Kasumi-1 (cell line): ENCODE measurements around the gene CSGALNACT2.
A peak's percentile ranks its signal among the peaks of the same experiment; 100 is the strongest.

Source experiments
- DNase-seq, 2 experiments: peaks; one replicate each; lab custom pipeline; 2025; lab: John Stamatoyannopoulos, UW

The CSGALNACT2 gene

DNA sequence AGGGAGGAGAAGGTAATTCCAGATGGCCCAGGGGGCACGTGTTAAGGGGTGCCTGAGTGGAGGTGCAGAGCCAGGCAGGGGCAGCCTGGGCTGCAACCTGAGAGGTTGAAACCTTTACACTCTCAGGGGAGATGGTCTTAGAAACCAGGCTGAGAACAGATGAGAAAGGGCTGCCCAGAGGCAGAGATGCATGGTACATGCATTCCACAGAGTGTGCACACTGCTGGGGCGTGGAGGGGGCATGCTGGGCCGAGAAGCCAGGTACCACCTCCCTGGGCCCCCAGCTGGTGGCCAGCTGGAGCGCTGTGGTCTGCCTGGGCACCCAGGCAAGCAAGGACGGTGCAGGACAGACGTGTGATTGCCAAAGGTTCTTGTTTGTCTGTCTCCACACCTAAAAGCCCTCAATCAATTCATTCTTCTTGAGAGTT lies 14.1 kb upstream of the CSGALNACT2 start:
- DNase-seq, result no peak

DNA sequence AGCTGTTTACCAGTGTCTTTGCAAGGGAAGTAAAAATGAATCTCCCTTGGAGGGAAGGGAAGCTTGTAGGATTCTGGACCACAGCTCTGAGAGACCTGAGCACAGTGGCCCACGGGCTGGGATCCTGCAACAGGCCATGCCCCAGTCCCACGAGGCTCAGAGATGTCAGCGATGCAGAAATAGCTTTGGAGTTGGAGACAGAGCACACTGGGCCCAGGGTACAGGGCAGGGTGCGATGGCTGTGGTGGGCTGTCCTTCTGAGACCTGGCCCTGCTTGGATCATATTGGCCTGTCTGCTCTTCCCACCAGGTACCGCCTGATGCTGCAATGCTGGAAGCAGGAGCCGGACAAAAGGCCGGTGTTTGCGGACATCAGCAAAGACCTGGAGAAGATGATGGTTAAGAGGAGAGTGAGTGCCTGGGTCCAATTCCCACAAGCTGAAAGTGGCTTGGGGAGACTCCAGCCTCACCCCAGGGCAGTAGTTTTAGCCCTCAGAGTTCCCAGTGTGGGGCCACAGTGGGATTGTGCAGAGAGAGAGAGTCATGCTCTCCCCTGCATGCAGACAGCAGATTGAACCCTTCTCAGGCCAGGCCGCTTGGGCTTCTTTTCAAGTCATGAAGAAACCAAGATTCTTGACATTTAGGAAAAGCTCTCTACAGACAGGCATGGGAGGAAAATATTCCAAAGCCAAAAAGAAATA lies 13.5 kb upstream of the CSGALNACT2 start:
- no peak for DNase-seq

DNA sequence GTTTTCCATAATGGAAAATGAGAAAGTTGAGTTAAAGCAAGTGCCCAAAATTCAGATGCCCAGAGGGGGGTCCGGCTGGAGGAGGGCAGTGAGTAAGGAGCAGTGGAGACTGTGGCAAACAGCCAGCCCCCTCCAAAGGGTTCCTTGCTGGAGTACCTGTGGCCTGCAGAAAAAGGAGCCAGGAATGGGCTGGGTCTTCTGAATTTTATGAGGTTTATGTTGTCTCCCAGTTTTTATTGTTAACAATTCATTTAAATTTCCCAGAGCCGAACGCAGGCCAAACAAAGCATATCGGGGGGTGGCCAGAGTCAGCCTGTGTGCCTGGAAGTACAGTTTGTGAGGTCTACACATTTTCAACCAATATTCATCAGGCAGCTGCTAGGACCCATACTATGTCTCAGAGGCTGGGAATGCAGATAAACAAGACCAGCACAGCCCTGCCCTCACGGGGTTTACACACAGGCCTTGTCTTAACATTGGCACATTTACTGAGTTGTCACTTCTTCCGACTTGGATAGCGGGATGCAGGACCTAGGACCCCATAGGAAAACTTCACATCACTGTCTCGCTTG lies 12.9 kb upstream of the CSGALNACT2 start:
- DNase-seq, result no peak

DNA sequence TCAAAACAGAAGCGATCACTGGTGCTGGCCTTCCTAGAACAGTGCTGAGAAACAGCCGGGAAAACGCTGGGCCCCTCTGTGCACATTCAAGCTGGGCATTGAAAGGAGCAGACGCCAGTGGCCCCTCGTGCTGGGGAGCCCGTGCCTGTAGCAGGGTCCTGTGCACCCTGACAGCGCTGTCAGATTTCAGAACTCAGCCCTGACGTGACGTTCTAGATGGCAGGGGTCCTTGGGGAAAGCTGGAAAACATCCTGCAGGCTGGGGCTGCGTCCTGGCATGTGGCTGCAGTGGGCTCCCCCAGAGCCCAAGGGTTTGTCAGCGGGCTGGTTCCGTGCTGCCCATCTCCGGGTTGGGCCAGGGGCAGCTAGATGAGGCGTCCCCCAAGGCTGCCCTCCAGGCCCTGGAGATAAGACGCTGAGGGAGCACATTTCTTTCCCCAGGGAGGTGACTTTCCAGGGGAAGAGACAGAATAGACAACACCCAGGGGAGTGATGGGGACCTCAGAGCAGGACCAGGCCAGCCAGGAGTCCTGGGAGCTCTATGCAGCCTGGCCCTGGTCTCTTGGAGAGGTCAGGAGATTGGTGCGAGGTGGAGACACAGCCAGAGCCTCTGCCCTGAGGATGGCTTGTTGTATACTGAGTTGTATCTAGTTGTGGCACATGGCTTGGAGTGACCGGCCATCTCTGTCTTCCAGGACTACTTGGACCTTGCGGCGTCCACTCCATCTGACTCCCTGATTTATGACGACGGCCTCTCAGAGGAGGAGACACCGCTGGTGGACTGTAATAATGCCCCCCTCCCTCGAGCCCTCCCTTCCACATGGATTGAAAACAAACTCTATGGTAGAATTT lies 12.1 kb upstream of the CSGALNACT2 start:
- no peak for DNase-seq

DNA sequence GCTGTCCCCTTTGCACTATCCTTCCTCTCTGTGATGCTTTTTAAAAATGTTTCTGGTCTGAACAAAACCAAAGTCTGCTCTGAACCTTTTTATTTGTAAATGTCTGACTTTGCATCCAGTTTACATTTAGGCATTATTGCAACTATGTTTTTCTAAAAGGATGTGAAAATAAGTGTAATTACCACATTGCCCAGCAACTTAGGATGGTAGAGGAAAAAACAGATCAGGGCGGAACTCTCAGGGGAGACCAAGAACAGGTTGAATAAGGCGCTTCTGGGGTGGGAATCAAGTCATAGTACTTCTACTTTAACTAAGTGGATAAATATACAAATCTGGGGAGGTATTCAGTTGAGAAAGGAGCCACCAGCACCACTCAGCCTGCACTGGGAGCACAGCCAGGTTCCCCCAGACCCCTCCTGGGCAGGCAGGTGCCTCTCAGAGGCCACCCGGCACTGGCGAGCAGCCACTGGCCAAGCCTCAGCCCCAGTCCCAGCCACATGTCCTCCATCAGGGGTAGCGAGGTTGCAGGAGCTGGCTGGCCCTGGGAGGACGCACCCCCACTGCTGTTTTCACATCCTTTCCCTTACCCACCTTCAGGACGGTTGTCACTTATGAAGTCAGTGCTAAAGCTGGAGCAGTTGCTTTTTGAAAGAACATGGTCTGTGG lies 11.4 kb upstream of the CSGALNACT2 start:
- DNase-seq, result no peak

DNA sequence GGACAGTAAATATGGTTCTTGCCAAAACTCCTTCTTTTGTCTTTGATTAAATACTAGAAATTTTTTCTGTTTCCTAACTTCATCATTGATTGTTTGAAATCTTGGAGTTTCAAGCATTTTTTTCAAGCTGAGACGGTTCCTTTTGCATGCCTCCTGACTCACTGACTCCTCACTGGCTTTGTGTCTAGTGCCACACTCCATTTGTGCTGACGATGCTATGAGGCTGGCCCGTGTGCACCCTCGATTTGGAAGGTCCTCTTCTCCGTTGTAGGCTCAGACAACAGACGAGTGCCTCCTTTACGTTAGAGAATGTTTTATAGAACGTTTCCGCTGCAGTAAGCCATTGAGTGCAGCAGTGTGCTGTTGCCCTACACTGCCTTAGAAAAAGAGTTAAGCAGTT lies 10.8 kb upstream of the CSGALNACT2 start:
- DNase-seq, result no peak

DNA sequence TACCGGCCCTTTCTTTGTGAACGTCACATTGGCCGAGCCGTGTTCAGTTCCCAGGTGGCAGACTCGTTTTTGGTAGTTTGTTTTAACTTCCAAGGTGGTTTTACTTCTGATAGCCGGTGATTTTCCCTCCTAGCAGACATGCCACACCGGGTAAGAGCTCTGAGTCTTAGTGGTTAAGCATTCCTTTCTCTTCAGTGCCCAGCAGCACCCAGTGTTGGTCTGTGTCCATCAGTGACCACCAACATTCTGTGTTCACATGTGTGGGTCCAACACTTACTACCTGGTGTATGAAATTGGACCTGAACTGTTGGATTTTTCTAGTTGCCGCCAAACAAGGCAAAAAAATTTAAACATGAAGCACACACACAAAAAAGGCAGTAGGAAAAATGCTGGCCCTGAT lies 9.9 kb upstream of the CSGALNACT2 start:
- DNase-seq, result no peak

DNA sequence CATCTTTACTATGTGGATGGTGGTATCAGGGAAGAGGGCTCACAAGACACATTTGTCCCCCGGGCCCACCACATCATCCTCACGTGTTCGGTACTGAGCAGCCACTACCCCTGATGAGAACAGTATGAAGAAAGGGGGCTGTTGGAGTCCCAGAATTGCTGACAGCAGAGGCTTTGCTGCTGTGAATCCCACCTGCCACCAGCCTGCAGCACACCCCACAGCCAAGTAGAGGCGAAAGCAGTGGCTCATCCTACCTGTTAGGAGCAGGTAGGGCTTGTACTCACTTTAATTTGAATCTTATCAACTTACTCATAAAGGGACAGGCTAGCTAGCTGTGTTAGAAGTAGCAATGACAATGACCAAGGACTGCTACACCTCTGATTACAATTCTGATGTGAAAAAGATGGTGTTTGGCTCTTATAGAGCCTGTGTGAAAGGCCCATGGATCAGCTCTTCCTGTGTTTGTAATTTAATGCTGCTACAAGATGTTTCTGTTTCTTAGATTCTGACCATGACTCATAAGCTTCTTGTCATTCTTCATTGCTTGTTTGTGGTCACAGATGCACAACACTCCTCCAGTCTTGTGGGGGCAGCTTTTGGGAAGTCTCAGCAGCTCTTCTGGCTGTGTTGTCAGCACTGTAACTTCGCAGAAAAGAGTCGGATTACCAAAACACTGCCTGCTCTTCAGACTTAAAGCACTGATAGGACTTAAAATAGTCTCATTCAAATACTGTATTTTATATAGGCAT lies 9.1 kb upstream of the CSGALNACT2 start:
- peak; percentile 99 for DNase-seq

DNA sequence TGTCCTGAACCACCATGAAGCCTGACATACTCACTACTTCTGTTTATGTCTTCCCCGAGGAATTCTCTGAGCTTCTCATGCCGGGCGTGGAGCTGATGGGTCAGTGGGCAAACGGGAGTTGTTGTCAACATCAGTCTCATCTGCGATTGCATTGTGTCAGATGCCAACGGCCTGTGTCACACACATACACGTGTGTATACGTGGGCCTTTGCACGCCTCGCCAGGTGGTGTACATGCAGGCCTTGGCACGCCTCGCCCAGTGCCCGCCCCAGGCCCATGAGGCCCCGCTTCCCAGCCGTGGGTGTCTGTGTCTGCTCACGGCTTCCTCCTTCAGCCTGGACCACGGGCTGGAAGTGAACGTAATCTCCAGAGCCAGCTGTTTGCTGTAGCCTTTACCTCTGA lies 7.5 kb upstream of the CSGALNACT2 start:
- no peak for DNase-seq

DNA sequence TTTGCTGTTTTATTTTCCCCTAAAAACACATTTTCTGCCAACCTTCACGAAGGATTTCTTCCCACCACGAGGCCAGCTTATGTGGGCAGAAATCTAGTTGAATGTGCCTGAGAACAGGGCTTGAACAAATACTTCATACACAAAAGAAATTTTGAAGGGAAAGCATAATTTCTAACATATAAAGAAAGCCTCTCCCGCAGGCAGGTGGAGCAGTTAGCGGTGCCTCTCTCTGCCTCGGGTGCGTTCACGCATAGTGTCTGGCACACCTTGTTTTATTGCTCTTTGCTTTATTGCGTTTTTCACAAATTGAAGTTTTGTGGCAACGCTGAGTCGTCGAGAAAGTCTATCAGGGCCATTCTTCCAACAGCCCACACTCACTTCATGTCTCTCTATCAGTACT lies 7.0 kb upstream of the CSGALNACT2 start:
- DNase-seq, result no peak

DNA sequence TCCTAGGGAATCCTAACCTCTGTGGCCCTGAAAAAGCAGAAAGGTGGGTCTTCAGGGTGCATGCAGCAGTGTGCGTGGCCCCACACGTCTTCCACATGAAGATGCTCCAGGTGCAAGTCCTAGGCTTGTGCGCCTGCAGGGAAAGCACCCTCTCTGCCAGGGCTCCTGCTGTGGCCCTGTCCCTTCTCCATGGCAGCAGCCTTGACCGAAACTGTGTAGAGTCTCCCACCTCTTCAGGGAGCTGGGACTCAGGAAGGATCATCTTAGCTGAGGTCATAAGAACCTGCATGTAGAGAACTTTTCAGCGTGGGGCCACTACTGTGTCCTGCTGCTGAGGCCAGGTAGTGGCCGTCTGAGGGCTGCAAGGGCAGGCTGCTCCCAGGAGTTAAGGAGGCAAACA lies 6.3 kb upstream of the CSGALNACT2 start:
- no peak for DNase-seq

DNA sequence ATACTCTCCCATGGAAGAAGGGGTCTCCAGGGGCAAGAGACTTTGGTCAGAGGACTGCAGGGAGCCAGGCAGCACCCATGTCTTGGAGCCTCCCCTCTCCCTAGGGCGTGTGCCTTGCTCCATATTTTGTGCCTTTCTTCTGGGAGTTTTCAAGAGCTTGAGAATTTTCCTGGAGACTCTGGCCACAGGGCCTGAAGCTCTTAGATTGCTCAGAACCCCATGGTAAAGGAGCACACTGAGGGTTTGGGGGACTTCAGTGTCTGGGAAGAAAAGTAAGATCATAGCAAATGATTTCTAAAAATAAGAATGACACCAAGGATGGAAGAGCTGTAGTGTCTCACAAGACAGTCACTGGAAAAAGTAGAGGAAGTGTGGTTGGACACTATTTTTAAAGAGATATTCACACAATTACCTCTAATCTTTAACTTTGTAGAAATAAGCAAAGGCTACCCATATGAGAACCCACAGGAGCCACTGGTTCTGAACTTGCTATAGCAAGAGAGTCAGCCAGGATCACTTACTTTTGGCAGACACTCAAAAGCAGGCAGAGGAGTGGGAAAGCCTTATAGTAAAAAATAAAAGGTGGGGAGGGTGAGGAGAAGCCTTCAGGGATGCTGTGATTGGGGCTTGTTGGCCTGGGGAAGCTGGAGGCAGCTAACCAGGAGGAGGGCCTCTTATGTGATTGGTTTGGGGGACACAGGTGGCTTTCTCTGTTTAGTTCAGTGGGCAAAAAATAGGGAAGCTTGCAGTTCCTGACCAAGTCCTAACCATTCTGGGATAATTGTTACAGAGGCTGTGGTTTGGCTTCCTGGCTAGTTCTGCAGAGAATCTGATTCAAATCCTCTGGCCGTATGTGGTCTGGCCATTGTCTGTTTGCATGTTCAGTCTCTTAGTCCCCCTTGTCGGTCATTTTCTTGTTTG lies 5.1 kb upstream of the CSGALNACT2 start:
- DNase-seq, result peak in 1 of 2 experiments; percentile 35

DNA sequence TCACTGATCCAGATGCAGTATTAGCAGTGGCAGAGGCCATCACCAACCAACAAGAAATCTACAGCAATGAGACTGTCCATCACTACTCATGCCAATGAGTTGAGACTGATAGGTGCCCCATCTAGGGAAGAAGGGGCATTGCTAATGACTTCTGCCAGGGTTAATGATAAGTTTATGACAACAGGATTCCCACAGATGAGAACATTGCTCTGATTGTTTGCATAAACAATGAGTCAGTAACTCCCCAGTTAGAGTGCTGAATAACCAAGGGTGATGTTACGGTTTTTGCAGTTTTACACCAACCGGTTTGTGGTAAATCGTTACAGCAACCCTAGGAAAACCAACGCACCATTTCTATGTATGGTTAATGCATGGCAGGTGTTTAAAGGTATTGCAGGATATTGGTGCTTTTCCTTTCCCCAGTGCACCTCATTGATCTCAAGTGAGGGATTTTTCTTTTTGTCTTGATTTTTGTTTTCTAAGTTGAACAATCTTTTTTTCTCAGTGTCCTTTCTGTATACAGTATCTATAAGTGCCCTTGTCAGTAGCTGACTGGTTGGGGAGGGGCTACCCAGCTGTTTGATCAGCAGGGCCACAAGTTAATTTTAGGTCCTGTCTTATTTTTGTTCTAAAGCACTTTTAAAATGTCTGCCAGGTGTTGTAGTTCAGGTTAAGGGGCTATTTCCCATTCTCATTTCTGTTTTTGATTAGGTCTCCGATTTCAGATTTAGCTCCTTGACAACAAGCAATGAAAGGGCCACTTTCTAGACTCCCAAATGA lies 3.9 kb upstream of the CSGALNACT2 start:
- DNase-seq, result no peak

DNA sequence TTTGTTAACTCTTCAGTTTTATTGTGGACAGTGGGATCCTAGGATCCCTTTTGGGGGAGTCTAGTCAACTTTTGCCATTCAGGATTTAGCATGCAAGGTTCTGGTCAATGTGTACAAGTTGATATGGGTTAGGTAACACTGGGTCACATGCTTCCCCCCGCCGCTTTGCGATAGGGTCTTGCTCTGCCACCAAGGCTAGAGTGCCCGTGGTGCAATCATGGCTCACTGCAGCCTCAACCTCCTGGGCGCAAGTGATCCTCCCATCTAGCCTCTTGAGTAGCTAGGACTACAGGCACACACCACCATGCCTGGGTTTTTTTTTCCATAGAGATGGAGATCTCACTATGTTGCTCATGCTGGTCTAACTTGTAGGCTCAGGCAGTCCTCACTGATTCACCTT lies 3.2 kb upstream of the CSGALNACT2 start:
- DNase-seq, result no peak

DNA sequence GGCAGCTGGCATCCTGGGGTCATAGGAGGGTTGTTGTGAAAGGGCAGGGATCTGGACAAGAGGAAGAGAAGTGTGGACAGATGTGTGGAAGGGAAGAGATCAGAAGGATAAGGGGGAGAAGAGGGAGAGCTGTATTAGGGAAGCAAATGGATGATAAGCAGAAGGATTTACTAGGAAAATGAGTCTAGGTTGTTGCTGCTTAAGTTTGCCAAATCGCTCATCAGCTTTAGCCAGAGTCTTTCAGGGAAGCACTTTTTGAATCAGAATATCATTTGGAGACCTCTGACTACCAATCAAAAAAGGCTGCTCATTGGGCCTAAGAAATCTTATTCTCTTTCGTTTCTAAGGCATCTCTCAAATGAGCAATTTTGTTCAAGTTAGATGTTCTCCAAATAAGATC lies 2.6 kb upstream of the CSGALNACT2 start:
- DNase-seq, result no peak

DNA sequence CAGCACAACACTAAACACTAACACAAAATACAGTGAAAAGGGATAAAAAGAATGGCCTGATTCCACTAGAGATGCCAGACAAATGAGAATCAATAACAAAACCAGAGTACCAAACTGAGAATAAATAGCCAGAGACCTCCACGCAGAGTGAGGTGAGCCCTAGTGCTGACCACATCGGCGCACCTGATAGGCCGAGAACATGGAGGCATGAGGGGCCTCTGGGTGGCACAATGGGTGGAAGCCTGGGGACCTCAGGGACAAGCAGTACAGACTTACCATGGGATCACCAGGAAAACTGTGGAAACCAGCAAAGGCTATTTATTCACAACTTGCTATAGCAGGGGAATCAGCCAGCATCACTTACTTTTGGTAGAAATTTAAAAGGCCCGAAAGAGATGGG lies 1.8 kb upstream of the CSGALNACT2 start:
- no peak for DNase-seq

DNA sequence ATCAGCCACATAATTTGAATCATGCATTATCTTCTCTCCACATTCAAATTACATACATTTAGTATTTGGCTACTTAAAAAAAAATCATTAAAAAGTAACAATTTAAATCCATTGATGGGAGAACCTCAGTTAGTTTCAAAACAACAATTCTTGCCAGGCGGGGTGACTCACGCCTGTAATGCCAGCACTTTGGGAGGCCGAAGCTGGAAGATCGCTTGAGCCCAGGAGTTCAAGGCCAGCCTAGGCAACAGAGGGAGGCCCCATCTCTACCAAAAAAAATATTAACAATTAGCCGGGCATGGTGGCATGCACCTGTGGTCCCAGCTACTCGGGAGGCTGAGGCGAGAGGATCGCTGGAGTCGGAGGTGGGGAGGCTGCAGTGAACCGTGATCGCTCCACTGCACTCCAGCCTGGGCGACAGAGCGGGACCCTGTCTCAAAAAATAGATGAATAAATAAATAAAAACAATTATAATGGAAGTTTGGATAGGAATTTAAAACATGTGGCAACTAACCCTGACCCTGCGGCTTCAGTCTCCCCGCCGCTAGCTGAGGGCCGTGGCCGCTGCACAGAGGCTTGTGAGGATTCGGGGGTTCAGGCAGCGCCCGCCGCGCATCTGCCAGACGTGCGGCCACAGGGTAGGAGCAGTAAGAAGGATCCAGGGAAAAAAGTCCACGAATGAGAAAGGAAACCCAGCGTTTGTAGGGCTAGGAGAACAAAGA lies 1.1 kb upstream of the CSGALNACT2 start:
- DNase-seq, result no peak

DNA sequence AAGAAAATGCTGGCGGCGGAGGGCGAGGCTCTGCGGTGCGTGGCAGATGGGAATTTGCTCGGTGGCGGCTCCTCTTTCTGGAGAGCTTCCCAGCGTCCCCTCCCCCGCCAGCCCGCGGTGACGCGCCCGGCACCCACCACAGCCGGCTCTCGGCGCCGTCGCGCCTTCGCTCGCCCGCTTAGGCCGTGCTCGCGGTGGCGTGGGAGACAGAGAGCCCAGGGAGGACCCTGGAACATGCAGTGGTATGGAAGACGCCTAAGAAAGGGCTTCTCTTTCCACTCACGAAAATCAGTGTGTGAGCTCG lies 576 bp upstream of the CSGALNACT2 start:
- peak; percentile 32 to 44 for DNase-seq

DNA sequence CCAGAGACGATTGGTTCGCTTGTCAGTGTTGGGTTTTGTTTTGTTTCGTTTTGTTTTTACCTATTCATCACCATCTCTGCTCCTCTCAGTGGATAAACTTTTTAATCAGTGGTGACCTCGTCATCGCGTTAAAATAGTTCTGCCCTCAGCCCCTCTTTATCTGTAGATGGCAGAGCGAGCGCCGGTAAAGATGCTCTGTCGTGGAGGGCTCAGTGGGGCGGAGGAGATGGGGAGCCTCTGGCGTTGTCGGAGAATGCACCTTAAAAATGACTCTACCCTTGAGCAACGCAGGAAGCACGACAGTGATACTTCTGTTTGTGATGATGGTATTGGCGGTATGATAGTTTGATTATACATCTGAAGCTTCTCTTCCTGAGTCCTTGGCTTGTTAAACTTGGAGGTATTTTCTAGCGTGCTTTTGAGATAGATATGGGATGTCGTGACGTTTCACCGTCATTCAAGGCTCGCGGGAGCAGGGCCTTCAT lies 554 bp downstream of the CSGALNACT2 start:
- peak; percentile 34 to 59 for DNase-seq
